GM12864 (cell line): ENCODE data around the gene FAM163A.

Experiments
- DNase-seq: peaks from one replicate; pipeline ENCODE4 v3.0.0-alpha.2; 2011; ENCODE audit warnings: low read depth
- H3K4me3 ChIP-seq: 2 replicates; pipeline ENCODE4 v1.5.1; 2011; ENCODE audit warnings: mild to moderate bottlenecking, low read depth, low read length, control low read depth
- CTCF ChIP-seq: IDR thresholded peaks from 2 replicates; pipeline ENCODE4 v1.5.1; 2011; ENCODE audit warnings: low read depth, mild to moderate bottlenecking, moderate library complexity, low read length, control low read depth, inconsistent platforms; ENCODE audit errors: missing control alignments

Gene FAM163A

DNA sequence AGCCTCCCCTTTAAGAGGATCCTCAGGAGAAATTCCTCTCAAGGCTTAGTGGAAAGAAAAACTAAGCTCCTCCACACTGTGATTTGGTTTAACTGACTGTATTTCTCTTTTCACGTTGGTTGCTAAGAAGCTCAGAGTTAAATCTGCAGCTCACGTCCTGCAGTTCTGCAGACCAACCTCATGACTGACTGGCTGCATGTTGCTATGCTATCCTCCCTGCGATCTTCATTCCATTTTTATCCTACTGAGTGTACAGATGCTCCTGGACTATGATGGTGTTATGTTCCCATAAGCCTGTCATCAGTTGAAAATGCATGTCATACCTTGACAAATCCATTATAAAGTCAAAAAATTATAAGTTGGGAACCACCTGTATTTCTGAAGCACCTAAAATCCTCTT lies 34.6 kb downstream of the FAM163A start:
- DNase-seq, result no peak
- H3K4me3 ChIP-seq, result no peak overlapping the region
- TF ChIP-seq CTCF, result no peak

- TF ChIP-seq CTCF, result no peak
- no peak for DNase-seq
- H3K4me3 ChIP-seq, result no peak overlapping the region
Observed at GRCh38 chr1:179779645-179780272, 36.7 kb downstream of the FAM163A start.

GRCh38 chr1:179781962-179782361 lies 38.9 kb downstream of the FAM163A start:
- H3K4me3 ChIP-seq, result no peak overlapping the region
- no peak for TF ChIP-seq CTCF
- no peak for DNase-seq

DNA sequence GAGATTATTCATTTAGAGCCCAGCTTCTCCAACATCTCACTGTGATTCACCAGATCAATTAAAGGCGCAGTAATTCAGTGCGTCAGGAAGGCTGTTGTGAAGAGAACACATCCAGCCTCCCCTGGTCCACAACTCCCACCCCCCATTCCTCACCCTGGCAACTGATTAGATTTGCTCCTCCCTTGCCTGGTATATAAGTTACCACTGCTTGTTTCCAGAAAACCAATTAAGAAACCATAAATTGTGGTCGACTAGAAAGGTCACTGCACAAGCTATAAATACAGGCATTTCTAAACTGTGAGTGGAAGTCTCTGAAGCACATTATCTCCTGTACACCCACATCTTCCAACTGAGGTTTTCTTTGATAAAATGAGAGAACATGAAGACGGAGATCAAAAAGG lies 41.9 kb downstream of the FAM163A start:
- H3K4me3 ChIP-seq, result no peak overlapping the region
- DNase-seq, result no peak
- TF ChIP-seq CTCF, result no peak

- H3K4me3 ChIP-seq, result no peak overlapping the region
- TF ChIP-seq CTCF, result no peak
- no peak for DNase-seq
Observed at GRCh38 chr1:179785728-179786127, 42.6 kb downstream of the FAM163A start.

- DNase-seq, result no peak
- H3K4me3 ChIP-seq, result no peak overlapping the region
- TF ChIP-seq CTCF, result no peak
Observed at GRCh38 chr1:179786815-179787685, 44.0 kb downstream of the FAM163A start.
